SK-N-SH treated with all-trans-retinoic acid at 6 μM for 48 hours (cell line): ENCODE data around the gene ACOXL.

Experiments
- CREB5 ChIP-seq: fragments of 250-450 bp; sonication (Bioruptor Pico); IDR thresholded peaks from 2 replicates; pipeline ENCODE4 v1.5.1; 2020; ENCODE audit warnings: low read depth, mild to moderate bottlenecking, moderate library complexity
- ISL1 ChIP-seq: fragments of 250-450 bp; sonication (Bioruptor Pico); IDR thresholded peaks from 2 replicates; pipeline ENCODE4 v2.1.2; 2022; ENCODE audit warnings: mild to moderate bottlenecking, moderate library complexity
- OSR1 ChIP-seq: fragments of 250-450 bp; sonication (Bioruptor Pico); IDR thresholded peaks from 2 replicates; pipeline ENCODE4 v1.8.0; 2022; ENCODE audit warnings: moderate library complexity, mild to moderate bottlenecking, inconsistent platforms
- POU6F1 ChIP-seq: fragments of 250-450 bp; sonication (Bioruptor Pico); IDR thresholded peaks from 2 replicates; pipeline ENCODE4 v1.8.0; 2021; ENCODE audit warnings: low read depth, mild to moderate bottlenecking, moderate library complexity, borderline replicate concordance
- PPARA ChIP-seq: fragments of 250-450 bp; sonication (Bioruptor Pico); IDR thresholded peaks from 2 replicates; pipeline ENCODE4 v1.5.0; 2020; ENCODE audit warnings: mild to moderate bottlenecking, borderline replicate concordance
- SNAI2 ChIP-seq: fragments of 250-450 bp; sonication (Bioruptor Pico); IDR thresholded peaks from 2 replicates; pipeline ENCODE4 v1.5.0; 2020; ENCODE audit warnings: mild to moderate bottlenecking, moderate library complexity
- TCF4 ChIP-seq: fragments of 250-450 bp; sonication (Bioruptor Pico); IDR thresholded peaks from 2 replicates; pipeline ENCODE4 v1.8.0; 2021; ENCODE audit warnings: mild to moderate bottlenecking, moderate library complexity, borderline replicate concordance
- ZFP3 ChIP-seq: fragments of 250-450 bp; sonication (Bioruptor Pico); IDR thresholded peaks from 2 replicates; pipeline ENCODE4 v1.5.0; 2020; ENCODE audit warnings: mild to moderate bottlenecking, moderate library complexity
- ZFP30 ChIP-seq: fragments of 450-650 bp; formaldehyde crosslinking; IDR thresholded peaks from 2 replicates; pipeline ENCODE4 v1.5.0; 2022; ENCODE audit warnings: mild to moderate bottlenecking, moderate library complexity
- ZNF565 ChIP-seq: fragments of 450-650 bp; formaldehyde crosslinking; conservative IDR thresholded peaks from 2 replicates; pipeline ENCODE4 v1.5.0; 2020; ENCODE audit warnings: low read depth, mild to moderate bottlenecking, moderate library complexity
- TF ChIP-seq, protein P1 (sequence below): fragments of 250-450 bp; sonication (Bioruptor Pico); IDR thresholded peaks from 2 replicates; pipeline ENCODE4 v1.8.0; 2020; ENCODE audit warnings: mild to moderate bottlenecking, moderate library complexity, borderline replicate concordance
- TF ChIP-seq, protein P2 (sequence below): fragments of 250-450 bp; sonication (Bioruptor Pico); IDR thresholded peaks from 2 replicates; pipeline ENCODE4 v1.5.0; 2020; ENCODE audit warnings: mild to moderate bottlenecking, moderate library complexity

GRCh38 chr2:110740747-110741349 lies 8.5 kb downstream of the ACOXL start:
- TF ChIP-seq ISL1 (CRISPR knock-in tag) (no peak), POU6F1 (CRISPR knock-in tag) (no peak), OSR1 (CRISPR knock-in tag) (no peak), ZFP30 (CRISPR knock-in tag) (no peak), ZNF565 (CRISPR knock-in tag) (no peak), PPARA (CRISPR knock-in tag) (no peak), CREB5 (CRISPR knock-in tag) (no peak), ZFP3 (CRISPR knock-in tag) (no peak), SNAI2 (CRISPR knock-in tag) (no peak), TCF4 (no peak)
- TF ChIP-seq, protein P1, sequence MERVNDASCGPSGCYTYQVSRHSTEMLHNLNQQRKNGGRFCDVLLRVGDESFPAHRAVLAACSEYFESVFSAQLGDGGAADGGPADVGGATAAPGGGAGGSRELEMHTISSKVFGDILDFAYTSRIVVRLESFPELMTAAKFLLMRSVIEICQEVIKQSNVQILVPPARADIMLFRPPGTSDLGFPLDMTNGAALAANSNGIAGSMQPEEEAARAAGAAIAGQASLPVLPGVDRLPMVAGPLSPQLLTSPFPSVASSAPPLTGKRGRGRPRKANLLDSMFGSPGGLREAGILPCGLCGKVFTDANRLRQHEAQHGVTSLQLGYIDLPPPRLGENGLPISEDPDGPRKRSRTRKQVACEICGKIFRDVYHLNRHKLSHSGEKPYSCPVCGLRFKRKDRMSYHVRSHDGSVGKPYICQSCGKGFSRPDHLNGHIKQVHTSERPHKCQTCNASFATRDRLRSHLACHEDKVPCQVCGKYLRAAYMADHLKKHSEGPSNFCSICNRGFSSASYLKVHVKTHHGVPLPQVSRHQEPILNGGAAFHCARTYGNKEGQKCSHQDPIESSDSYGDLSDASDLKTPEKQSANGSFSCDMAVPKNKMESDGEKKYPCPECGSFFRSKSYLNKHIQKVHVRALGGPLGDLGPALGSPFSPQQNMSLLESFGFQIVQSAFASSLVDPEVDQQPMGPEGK (CRISPR knock-in tag) = no peak
- TF ChIP-seq, protein P2, sequence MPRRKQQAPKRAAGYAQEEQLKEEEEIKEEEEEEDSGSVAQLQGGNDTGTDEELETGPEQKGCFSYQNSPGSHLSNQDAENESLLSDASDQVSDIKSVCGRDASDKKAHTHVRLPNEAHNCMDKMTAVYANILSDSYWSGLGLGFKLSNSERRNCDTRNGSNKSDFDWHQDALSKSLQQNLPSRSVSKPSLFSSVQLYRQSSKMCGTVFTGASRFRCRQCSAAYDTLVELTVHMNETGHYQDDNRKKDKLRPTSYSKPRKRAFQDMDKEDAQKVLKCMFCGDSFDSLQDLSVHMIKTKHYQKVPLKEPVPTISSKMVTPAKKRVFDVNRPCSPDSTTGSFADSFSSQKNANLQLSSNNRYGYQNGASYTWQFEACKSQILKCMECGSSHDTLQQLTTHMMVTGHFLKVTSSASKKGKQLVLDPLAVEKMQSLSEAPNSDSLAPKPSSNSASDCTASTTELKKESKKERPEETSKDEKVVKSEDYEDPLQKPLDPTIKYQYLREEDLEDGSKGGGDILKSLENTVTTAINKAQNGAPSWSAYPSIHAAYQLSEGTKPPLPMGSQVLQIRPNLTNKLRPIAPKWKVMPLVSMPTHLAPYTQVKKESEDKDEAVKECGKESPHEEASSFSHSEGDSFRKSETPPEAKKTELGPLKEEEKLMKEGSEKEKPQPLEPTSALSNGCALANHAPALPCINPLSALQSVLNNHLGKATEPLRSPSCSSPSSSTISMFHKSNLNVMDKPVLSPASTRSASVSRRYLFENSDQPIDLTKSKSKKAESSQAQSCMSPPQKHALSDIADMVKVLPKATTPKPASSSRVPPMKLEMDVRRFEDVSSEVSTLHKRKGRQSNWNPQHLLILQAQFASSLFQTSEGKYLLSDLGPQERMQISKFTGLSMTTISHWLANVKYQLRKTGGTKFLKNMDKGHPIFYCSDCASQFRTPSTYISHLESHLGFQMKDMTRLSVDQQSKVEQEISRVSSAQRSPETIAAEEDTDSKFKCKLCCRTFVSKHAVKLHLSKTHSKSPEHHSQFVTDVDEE (CRISPR knock-in tag) = no peak
